PC-3 (cell line): ENCODE measurements around the gene RAB12.

Experiments
- CTCF ChIP-seq: fragments of 300-600 bp; sonication (generic); conservative IDR thresholded peaks from 2 replicates; pipeline ENCODE4 v1.5.1; 2017; ENCODE audit warnings: antibody characterized with exemption, low read depth, mild to moderate bottlenecking, low read length
- EZH2 ChIP-seq: fragments of 300-600 bp; sonication (generic); IDR thresholded peaks from one replicate; pipeline ENCODE4 v1.6.1; 2017; ENCODE audit warnings: antibody characterized with exemption, mild to moderate bottlenecking, low read length; ENCODE audit not compliant: unreplicated experiment

GRCh38 chr18:8658858-8659485, 49.7 kb downstream of the RAB12 start:
- no peak for TF ChIP-seq CTCF
- TF ChIP-seq EZH2 = no peak
